HEK293T (cell line): ENCODE results near the gene ARVCF.

Experiments used
- ARNT ChIP-seq: fragments of 450-650 bp; IDR thresholded peaks from 2 replicates; pipeline ENCODE4 v1.6.1; 2017; ENCODE audit warnings: mild to moderate bottlenecking
- BHLHE40 ChIP-seq: fragments of 450-650 bp; IDR thresholded peaks from 2 replicates; pipeline ENCODE4 v1.6.1; 2016; ENCODE audit warnings: mild to moderate bottlenecking, moderate library complexity, borderline replicate concordance
- CTBP1 ChIP-seq: fragments of 450-650 bp; IDR thresholded peaks from 2 replicates; pipeline ENCODE4 v1.6.1; 2016; ENCODE audit warnings: borderline replicate concordance
- FOXM1 ChIP-seq: fragments of 450-650 bp; IDR thresholded peaks from 2 replicates; pipeline ENCODE4 v1.6.1; 2017; ENCODE audit warnings: mild to moderate bottlenecking, borderline replicate concordance
- NFRKB ChIP-seq: fragments of 450-650 bp; IDR thresholded peaks from 2 replicates; pipeline ENCODE4 v1.6.1; 2016; ENCODE audit warnings: mild to moderate bottlenecking, moderate library complexity
- PKNOX1 ChIP-seq: fragments of 450-650 bp; IDR thresholded peaks from 2 replicates; pipeline ENCODE4 v1.6.1; 2016
- SP1 ChIP-seq: fragments of 450-650 bp; IDR thresholded peaks from 2 replicates; pipeline ENCODE4 v1.6.1; 2017
- SUZ12 ChIP-seq: fragments of 450-650 bp; IDR thresholded peaks from 2 replicates; pipeline ENCODE4 v1.6.1; 2016; ENCODE audit warnings: mild to moderate bottlenecking
- ZNF384 ChIP-seq: fragments of 450-650 bp; IDR thresholded peaks from 2 replicates; pipeline ENCODE4 v1.6.1; 2016

- TF ChIP-seq SP1 (no peak), SUZ12 (no peak), FOXM1 (no peak), PKNOX1 (no peak), BHLHE40 (no peak), CTBP1 (no peak), ARNT (no peak), NFRKB (no peak), ZNF384 (no peak)
These were observed 37.9 kb downstream of the ARVCF start for GRCh38 chr22:19978748-19979147.
